GM12874 (cell line): Measurements from ENCODE around the gene E2F1.

Experiments used
- CTCF ChIP-seq: IDR thresholded peaks from 2 replicates; pipeline ENCODE4 v1.5.1; 2011; ENCODE audit warnings: low read depth, mild to moderate bottlenecking, control low read depth, low read length, moderate library complexity; ENCODE audit not compliant: insufficient read depth

Gene E2F1

GRCh38 chr20:33664085-33664761 is 22.0 kb downstream of the E2F1 start:
- TF ChIP-seq CTCF: no peak

- no peak for TF ChIP-seq CTCF
Observed at GRCh38 chr20:33663161-33664084, 22.8 kb downstream of the E2F1 start.

- TF ChIP-seq CTCF: no peak
Observed at GRCh38 chr20:33662172-33662571, 24.0 kb downstream of the E2F1 start, which contains the start of gene C20orf144. TSS of gene C20orf144 (plus strand) at chr20:33662327. CDS start at chr20:33662346, 19 bp downstream.

GRCh38 chr20:33660685-33661058 is 25.5 kb downstream of the E2F1 start:
- no peak for TF ChIP-seq CTCF

GRCh38 chr20:33660035-33660684 is 26.0 kb downstream of the E2F1 start:
- TF ChIP-seq CTCF: no peak

- no peak for TF ChIP-seq CTCF
Observed at GRCh38 chr20:33659341-33660034, 26.7 kb downstream of the E2F1 start.
